Measurements from ENCODE around the gene SEC24B.
"Not testable (repeated sequence)": the region's sequence is repeated elsewhere in the genome, so short reads cannot be mapped to it uniquely, and the experiment has no call there.

SEC24B gene

DNA sequence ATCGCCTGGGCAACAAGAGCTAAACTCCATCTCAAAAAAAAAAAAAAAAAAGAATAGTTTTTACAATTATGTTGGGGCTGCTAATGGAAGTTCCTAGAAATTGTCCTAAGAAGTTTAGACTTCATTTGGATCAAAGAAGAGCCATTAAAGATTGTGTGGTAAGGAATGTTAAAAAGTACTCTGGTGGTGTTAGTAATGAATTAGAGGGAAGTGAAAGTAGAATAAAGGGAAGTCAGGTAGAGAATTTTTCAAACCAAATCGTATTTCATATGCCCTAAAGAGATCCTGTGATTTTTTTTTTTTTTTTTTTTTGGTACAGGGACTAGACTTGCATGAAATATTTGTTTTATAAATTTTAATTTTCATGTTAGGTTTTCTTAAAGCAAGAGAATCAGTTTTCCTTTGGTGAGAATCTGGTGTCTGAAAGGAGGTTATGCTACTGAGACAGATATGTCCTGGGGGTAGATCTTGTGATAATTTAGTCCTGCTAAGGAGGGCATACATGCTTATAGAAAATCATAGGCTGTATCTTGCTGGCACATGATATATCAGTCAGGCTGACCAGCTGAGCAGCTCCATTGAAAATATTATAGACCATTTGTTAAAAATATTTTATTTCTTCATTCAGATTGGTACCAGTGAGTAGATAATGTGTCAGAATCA is 10.7 kb downstream of the SEC24B start:
- H3K27ac ChIP-seq, result no peak overlapping the region

DNA sequence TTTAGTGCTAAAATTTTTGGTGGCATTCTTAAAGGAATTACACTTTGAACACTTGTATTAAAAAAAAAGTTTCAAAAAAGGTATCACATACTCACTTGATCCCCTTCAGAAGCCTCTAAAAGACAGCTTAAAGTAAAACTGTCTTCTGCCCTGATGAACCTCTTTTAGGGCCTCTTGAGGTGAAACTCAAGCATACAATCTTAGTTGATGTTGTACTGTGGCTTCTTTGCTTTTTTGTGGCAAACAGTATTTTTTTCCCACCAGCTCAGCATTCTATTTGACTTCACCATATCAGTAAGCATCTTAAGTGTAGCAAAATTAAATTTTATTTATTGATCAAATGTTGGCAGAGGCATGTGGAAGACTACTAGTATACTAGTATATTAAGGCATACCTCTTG is 13.7 kb downstream of the SEC24B start:
- H3K27ac ChIP-seq, result no peak overlapping the region
- TF ChIP-seq, protein P1, sequence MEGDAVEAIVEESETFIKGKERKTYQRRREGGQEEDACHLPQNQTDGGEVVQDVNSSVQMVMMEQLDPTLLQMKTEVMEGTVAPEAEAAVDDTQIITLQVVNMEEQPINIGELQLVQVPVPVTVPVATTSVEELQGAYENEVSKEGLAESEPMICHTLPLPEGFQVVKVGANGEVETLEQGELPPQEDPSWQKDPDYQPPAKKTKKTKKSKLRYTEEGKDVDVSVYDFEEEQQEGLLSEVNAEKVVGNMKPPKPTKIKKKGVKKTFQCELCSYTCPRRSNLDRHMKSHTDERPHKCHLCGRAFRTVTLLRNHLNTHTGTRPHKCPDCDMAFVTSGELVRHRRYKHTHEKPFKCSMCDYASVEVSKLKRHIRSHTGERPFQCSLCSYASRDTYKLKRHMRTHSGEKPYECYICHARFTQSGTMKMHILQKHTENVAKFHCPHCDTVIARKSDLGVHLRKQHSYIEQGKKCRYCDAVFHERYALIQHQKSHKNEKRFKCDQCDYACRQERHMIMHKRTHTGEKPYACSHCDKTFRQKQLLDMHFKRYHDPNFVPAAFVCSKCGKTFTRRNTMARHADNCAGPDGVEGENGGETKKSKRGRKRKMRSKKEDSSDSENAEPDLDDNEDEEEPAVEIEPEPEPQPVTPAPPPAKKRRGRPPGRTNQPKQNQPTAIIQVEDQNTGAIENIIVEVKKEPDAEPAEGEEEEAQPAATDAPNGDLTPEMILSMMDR (IDR thresholded peaks at IDR 0.05), result no peak
- no peak for TF ChIP-seq ZFX (IDR thresholded peaks at IDR 0.05; ENCODE audit: borderline replicate concordance)

More for the DNA sequence above, 10.7 kb downstream of the SEC24B start:
- TF ChIP-seq ZFX (IDR thresholded peaks at IDR 0.05; ENCODE audit: borderline replicate concordance), result no peak
- TF ChIP-seq, protein P1 (IDR thresholded peaks at IDR 0.05), result no peak

DNA sequence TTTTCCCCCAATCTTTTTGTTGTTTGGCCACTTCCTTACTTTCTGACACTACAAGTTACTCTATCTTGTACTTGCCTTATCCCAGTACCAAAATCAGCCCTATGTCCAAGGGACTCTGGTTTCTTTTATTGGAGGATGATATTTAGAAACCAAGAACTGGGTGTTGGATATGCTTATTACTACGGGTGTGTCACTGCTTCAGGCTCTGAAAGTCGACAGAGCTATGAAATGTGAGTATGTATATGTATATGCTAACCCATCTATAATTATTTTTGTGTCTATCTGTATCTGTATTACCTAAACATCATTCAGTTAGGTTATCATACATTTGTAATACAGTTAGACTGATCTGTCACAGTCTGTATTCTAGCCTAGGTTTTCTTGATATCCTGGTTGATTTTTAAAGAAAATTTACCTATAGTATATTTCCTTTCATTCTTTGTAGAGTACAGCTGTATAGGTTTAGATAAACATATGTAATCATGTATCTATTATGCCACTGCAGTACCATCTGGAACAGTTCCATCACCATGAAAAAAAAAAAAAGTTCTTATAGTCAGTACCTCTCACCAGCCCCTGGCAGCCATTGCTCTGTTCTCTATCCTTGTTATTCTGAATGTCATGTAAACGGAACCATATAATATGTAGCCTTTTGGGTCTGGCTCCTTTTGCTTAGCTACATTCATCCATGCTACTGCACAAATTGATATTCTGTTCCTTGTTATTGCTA is 18.1 kb downstream of the SEC24B start:
- no peak overlapping the region for H3K27ac ChIP-seq

DNA sequence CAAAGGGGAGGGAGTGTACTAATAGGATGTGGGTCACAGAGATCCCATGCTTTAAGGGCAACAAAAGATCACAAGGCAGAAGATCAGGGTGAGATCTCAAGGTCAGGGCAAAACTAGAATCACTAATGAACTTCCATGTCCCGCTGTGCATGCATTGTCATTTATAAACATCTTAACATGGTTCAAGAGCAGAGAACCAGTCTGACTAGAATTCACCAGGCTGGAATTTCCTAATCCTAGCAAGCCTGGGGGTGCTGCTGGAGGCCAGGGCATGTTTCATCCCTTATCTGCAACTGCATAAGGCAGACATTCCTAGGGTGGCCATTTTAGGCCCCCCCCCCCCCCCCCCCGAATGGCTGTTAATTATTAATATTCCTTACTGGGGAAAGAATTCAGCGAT is 19.5 kb downstream of the SEC24B start:
- not testable (repeated sequence) for H3K27ac ChIP-seq

More for the DNA sequence above, 18.1 kb downstream of the SEC24B start:
- TF ChIP-seq, protein P1 (IDR thresholded peaks at IDR 0.05), result no peak
- no peak for TF ChIP-seq ZFX (IDR thresholded peaks at IDR 0.05; ENCODE audit: borderline replicate concordance)

DNA sequence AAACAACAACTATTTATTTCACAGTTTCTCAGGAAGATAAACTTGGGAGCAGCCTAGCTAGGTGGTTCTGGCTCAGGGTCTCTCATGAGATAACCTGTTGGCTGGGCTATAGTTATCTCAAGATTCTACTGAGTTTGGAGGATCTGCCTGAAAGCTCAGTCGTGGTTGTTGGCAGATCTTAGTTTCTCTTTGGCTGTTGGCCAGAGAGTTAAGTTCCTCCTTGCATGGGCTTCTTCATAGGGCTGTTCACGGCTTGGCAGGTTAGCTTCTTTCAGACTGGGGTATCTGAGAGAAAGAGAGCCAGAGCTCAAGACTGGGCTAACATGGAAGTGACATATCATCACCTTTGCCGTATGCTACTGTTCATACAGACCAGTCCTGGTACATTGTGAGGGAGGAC is 28.7 kb downstream of the SEC24B start:
- no peak overlapping the region for H3K27ac ChIP-seq
- no peak for TF ChIP-seq ZFX (IDR thresholded peaks at IDR 0.05; ENCODE audit: borderline replicate concordance)
- TF ChIP-seq, protein P1 (IDR thresholded peaks at IDR 0.05), result no peak

DNA sequence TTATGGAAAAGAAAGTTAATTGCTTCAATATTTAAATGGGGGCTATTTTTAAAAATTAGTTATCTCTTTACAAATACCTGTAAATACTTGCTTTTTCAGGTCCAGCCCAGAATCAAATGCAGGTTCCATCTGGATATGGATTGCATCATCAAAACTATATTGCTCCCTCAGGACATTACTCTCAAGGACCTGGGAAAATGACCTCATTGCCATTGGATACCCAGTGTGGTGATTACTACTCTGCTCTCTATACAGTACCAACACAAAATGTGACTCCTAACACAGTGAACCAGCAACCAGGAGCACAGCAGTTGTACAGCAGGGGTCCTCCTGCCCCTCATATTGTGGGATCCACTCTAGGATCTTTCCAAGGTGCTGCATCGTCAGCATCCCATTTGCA is 29.2 kb downstream of the SEC24B start:
- TF ChIP-seq, protein P1 (IDR thresholded peaks at IDR 0.05), result no peak
- TF ChIP-seq ZFX (IDR thresholded peaks at IDR 0.05; ENCODE audit: borderline replicate concordance), result no peak
- H3K27ac ChIP-seq, result no peak overlapping the region

DNA sequence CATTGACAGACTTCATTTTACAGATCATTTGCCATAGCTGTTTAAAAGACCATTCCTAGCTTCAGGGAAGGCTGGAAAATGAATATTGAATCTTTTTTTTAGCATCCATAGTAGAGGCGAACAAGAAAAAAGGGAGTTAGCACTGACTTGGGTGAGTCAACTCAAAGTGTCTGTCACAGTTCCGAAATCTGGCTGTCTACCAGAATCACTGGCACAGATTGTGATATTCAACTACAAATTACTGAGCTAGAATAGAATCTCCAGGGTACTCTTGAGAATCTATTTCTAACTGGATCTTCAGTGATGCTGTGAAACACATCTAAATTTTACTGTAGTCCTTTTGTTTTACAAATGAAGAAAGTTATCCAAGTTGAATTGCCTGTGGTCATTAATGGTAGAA is 31.5 kb downstream of the SEC24B start:
- TF ChIP-seq, protein P1 (IDR thresholded peaks at IDR 0.05), result no peak
- TF ChIP-seq ZFX (IDR thresholded peaks at IDR 0.05; ENCODE audit: borderline replicate concordance), result no peak
- H3K27ac ChIP-seq, result no peak overlapping the region

Measured in 22Rv1 (cell line).